HepG2 (cell line): ENCODE data around the gene MAN2A1. TPM values are rescaled to one million over a fixed set of nuclear protein-coding genes. Genes with fewer than 3 reads are reported as not detected.

ENCODE experiments used
- ATM ChIP-seq: fragments of 450-650 bp; IDR thresholded peaks from 2 replicates; pipeline ENCODE4 v1.7.1; 2017; ENCODE audit warnings: mild to moderate bottlenecking, borderline replicate concordance
- GABPB1 ChIP-seq: IDR thresholded peaks from 2 replicates; pipeline ENCODE4 v1.6.1; 2016; ENCODE audit warnings: mild to moderate bottlenecking, missing genetic modification reagents, moderate library complexity, missing compliant biosample characterization
- GTF3A ChIP-seq: sonication (generic); formaldehyde crosslinking; conservative IDR thresholded peaks from 2 replicates; pipeline ENCODE4 v1.4.0; 2020; ENCODE audit warnings: mild to moderate bottlenecking, missing genetic modification reagents
- MAFK ChIP-seq, 2 experiments: IDR thresholded peaks in 1 of 2; conservative IDR thresholded peaks in 1 of 2; 2 replicates each; pipeline ENCODE4 v1.6.1; 2011; ENCODE audit warnings: improper control_type of control experiment in 2 of 2, low read length in 2 of 2
- SMAD1 ChIP-seq: sonication (generic); formaldehyde crosslinking; IDR thresholded peaks from 2 replicates; pipeline ENCODE4 v1.4.0; 2020; ENCODE audit warnings: missing genetic modification reagents, low read depth, mild to moderate bottlenecking, borderline replicate concordance
- ZNF460 ChIP-seq: sonication (generic); formaldehyde crosslinking; IDR thresholded peaks from 2 replicates; pipeline ENCODE4 v1.5.1; 2020; ENCODE audit warnings: missing genetic modification reagents, mild to moderate bottlenecking, borderline replicate concordance
- ZNF660 ChIP-seq: sonication (generic); formaldehyde crosslinking; IDR thresholded peaks from 2 replicates; pipeline ENCODE4 v1.5.1; 2020; ENCODE audit warnings: mild to moderate bottlenecking, low read depth, missing genetic modification reagents, borderline replicate concordance
- ZNF839 ChIP-seq: sonication (generic); formaldehyde crosslinking; IDR thresholded peaks from 2 replicates; pipeline ENCODE4 v1.4.0; 2020; ENCODE audit warnings: missing genetic modification reagents, mild to moderate bottlenecking, borderline replicate concordance
- ZNF850 ChIP-seq: sonication (generic); formaldehyde crosslinking; conservative IDR thresholded peaks from 2 replicates; pipeline ENCODE4 v1.9.0; 2021; ENCODE audit warnings: mild to moderate bottlenecking, missing genetic modification reagents
- polyA plus RNA-seq, 8 experiments: library from polyadenylated mRNA; depleted of rRNA in 3 of 8; stranded (reverse) in 7 of 8; unstranded in 1 of 8; fragments of >200 nt; fragmentation: Illumina TruSeq in 4 of 8; extraction: Trizol in 4 of 8; gene quantifications; 2 replicates each; pipeline versions ENCODE4 v1.2.1 to v1.2.3, GENCODE V29; 2011 to 2016; ENCODE audit warnings: low read depth in 4 of 8, missing spikeins in 1 of 8, mixed read lengths in 1 of 8; ENCODE audit not compliant: insufficient read depth in 1 of 8
- total RNA-seq, 5 experiments: library from RNA; depleted of rRNA; stranded (reverse); fragments of >200 nt; fragmentation: Illumina TruSeq; extraction: Trizol; gene quantifications; 2 replicates each; pipeline ENCODE4 v1.2.3, GENCODE V29; 2016; ENCODE audit warnings: low read depth in 1 of 5
- TF ChIP-seq, protein P1 (sequence below): sonication (generic); formaldehyde crosslinking; IDR thresholded peaks from 2 replicates; pipeline ENCODE4 v1.4.0; 2020; ENCODE audit warnings: mild to moderate bottlenecking, missing genetic modification reagents
- TF ChIP-seq, protein P2 (sequence below): IDR thresholded peaks from 2 replicates; pipeline ENCODE4 v1.6.1; 2016; ENCODE audit warnings: low read depth

Gene MAN2A1
- total and polyA plus RNA-seq, 2 of the 13 experiments (the other 11 are each of a cell fraction or from before 2014, with no cell fraction given), result 56.2 to 80.5 TPM

DNA sequence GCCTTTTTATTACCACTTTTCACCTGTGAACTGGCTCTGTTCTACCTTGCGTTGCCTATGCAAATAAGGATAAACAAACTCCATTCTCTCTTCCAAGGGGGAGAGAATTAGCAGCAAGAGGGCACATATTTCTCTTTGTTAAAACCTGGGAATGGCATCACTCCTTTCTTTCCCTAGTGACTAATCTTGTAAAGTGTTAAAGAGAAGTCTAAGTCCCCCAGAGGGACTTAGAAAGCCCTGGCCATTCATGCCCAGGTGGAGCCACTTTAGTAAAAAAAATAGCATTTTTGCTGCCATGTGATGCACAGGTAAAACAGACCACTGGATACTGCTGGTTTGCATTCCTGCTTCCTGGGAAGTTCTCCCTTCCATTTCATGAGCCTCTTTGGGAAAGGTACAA, 148.4 kb downstream of the MAN2A1 start (continued):
- TF ChIP-seq ZNF460 (CRISPR knock-in tag) (no peak), ATM (no peak), GTF3A (no peak), SMAD1 (no peak), ZNF660 (CRISPR knock-in tag) (no peak), ZNF839 (CRISPR knock-in tag) (no peak), MAFK (conservative IDR thresholded peaks at IDR 0.05 in 1 of 2, IDR thresholded peaks at IDR 0.05 in 1 of 2; ENCODE audit: low read length in 2 of 2) (no peak), ZNF850 (CRISPR knock-in tag) (no peak), GABPB1 (CRISPR knock-in tag) (no peak)
- TF ChIP-seq, protein P1, sequence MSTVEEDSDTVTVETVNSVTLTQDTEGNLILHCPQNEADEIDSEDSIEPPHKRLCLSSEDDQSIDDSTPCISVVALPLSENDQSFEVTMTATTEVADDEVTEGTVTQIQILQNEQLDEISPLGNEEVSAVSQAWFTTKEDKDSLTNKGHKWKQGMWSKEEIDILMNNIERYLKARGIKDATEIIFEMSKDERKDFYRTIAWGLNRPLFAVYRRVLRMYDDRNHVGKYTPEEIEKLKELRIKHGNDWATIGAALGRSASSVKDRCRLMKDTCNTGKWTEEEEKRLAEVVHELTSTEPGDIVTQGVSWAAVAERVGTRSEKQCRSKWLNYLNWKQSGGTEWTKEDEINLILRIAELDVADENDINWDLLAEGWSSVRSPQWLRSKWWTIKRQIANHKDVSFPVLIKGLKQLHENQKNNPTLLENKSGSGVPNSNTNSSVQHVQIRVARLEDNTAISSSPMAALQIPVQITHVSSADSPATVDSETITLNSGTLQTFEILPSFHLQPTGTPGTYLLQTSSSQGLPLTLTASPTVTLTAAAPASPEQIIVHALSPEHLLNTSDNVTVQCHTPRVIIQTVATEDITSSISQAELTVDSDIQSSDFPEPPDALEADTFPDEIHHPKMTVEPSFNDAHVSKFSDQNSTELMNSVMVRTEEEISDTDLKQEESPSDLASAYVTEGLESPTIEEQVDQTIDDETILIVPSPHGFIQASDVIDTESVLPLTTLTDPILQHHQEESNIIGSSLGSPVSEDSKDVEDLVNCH (CRISPR knock-in tag), result no peak
- TF ChIP-seq, protein P2, sequence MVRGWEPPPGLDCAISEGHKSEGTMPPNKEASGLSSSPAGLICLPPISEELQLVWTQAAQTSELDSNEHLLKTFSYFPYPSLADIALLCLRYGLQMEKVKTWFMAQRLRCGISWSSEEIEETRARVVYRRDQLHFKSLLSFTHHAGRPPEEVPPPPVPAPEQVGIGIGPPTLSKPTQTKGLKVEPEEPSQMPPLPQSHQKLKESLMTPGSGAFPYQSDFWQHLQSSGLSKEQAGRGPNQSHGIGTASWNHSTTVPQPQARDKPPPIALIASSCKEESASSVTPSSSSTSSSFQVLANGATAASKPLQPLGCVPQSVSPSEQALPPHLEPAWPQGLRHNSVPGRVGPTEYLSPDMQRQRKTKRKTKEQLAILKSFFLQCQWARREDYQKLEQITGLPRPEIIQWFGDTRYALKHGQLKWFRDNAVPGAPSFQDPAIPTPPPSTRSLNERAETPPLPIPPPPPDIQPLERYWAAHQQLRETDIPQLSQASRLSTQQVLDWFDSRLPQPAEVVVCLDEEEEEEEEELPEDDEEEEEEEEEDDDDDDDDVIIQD (CRISPR knock-in tag), result no peak
- TF ChIP-seq, all 625 proteins: peak for 0
